ENCODE data around the gene ACKR2.
A peak's percentile ranks its signal among the peaks of the same experiment; 100 is the strongest.

ACKR2 gene, protein sequence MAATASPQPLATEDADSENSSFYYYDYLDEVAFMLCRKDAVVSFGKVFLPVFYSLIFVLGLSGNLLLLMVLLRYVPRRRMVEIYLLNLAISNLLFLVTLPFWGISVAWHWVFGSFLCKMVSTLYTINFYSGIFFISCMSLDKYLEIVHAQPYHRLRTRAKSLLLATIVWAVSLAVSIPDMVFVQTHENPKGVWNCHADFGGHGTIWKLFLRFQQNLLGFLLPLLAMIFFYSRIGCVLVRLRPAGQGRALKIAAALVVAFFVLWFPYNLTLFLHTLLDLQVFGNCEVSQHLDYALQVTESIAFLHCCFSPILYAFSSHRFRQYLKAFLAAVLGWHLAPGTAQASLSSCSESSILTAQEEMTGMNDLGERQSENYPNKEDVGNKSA

DNA sequence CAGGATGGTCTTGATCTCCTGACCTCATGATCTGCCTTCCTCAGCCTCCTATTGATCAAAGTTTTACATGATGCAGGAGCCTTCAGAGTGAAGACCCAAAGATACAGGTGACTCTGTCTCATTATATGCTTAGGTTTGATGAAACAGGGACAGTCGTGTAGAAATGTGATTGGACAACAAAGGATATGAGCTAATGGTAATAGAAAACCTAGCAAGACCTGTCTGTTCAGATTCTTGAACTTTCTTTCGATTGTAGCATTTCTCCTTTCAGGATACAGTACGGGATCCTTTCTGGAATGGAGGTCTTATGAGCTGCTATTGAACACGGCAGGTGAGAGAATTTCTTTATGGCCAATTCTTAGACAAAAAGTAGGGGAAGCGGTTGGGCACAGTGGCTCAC is at the start of gene ACKR2:
ACKR2 (plus strand) TSS at position 244 of the 400 bp plus-strand sequence. CDS start 55,058 bp downstream, outside the sequence.
- DNase-seq = no peak

DNA sequence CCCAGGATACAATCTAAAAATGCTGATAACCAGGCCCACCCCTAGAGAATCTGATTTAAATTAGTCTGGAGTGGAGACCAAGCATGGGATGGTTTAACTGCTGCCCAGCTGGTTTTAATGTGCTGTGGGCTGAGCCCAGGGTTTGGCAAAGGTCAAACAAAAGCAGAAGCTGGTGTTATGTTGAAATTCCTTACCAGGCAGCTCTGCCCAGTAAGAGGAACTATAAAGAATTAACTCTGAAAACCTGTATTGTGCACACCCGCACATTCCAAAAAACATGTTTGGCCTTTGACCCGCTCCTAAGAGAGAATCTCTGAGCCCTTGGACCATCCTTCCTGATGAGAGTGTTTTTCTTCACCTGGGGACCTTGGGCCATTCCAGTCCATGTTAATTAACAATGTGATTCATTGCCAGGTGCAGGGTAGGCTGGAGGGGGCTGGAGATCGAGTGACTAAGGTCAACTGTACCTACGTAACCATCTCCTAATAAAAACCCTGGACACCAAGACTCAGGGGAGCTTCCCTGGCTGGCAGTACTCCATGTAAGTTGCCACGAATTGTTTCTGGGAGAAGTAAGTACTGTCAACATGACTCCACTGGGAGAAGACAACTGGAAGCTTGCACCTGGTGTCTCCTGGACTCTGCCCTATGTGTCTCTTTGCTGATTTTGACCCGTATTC is 47.1 kb upstream of the ACKR2 start:
- DNase-seq = peak; percentile 77

DNA sequence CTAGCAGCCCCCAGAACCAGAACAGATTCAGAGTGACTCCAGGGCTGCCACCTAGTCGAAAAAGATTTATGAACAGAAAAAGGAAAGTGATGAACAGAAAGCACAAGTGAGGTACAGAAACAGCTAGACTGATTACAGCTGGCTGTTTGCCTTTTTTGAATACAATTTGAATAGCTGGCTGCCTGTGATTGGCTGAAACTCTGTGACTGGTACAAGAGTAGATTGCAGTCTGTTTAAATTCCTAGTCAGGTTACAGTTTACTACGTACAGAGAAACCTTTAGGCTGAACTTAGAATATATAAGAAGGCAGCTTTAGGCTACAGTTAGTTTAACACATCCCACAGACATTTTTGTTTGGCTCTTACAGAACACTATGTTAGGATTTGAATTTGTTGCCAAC is 46.2 kb upstream of the ACKR2 start:
- no peak for DNase-seq

DNA sequence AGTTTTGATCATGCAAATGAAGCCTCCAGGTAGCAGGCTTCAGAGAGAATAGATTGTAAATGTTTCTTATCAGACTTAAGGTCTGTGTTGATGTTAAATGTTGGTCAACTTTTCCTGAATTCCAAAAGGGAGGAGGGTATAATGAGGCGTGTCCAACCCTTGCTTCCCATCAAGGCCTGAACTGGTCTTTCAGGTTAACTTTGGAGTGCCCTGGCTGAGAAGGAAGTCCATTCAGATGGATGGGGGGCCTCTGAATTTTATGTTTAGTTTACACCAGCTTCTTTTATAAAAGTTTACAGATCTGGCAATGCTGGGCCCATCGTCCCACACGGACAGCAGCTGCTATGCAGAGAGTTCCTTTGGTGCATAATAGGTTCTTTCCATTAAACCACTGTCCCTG is 45.1 kb upstream of the ACKR2 start:
- DNase-seq = no peak

DNA sequence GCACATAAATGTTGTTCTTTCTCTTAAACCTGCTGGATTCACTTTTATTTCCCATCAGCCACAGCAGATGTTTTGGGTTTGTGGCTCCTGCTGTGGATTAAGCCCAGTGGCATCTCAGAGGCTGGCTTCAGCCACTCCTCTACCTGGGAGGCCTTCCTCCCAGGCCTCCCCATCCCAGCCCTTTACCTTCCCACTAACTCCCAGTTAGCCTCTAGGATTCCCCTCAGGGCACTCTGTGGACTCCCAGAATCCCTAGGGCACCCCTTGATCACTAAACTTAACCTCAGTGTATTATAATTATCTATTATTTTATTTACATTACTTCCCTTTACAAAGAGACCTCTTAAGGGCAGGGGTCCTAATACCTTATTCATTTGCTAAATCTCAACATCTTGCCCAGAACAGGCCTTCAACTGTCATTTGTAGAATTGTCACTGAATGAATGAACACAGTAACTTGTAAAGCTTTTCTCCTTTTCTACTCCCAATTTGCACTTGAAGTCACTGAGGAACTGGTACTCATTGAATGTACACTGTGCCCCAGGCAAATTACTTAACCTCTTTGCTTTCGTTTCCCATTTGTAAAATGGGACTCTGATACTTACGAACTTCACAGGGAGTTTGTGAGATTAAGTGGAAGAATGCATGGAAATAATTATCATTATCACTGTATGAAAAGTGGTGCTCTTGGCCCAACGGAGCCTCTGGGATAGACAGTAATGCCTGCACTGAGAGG is 44.5 kb upstream of the ACKR2 start:
- DNase-seq = no peak

DNA sequence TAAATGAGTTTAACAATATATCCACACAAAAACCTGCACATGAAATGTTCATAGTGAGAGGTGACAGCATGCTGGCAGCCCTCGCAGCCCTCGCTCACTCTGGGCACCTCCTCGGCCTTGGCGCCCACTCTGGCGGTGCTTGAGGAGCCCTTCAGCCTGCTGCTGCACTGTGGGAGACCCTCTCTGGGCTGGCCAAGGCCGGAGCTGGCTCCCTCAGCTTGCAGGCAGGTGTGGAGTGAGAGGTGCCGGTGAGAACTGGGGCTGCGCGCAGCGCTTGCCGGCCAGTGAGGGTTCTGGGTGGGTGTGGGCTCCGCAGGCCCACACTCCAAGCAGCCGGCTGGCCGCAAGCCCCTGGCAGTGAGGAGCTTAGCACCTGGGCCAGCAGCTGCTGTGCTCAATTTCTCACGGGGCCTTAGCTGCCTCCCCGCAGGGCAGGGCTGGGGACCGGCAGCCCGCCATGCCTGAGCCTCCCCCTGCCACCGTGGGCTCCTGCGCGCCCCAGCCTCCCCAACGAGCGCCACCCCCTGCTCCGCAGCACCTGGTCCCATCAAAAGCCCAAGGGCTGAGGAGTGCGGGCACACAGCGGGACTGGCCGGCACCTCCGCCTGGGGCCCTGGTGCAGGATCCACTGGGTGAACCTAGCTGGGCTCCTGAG is 39.6 kb upstream of the ACKR2 start:
- DNase-seq = no peak

DNA sequence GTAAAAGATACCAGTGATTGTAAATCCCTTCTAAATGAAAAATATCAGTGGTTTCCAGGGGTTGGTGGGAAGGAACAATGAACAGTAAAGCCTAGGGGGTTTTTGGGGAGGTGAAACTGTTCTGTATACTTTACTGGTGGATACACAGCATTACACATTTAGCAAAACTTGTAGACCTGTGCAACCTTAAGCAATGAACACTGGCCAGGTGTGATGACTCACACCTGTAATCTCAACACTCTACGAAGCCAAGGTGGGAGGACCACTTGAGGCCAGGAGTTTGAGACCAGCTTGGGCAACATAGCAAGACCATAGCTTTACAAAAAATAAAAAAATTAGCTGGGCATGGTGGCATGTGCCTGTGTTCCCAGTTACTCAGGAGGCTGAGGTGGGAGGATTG is 38.0 kb upstream of the ACKR2 start:
- no peak for DNase-seq

DNA sequence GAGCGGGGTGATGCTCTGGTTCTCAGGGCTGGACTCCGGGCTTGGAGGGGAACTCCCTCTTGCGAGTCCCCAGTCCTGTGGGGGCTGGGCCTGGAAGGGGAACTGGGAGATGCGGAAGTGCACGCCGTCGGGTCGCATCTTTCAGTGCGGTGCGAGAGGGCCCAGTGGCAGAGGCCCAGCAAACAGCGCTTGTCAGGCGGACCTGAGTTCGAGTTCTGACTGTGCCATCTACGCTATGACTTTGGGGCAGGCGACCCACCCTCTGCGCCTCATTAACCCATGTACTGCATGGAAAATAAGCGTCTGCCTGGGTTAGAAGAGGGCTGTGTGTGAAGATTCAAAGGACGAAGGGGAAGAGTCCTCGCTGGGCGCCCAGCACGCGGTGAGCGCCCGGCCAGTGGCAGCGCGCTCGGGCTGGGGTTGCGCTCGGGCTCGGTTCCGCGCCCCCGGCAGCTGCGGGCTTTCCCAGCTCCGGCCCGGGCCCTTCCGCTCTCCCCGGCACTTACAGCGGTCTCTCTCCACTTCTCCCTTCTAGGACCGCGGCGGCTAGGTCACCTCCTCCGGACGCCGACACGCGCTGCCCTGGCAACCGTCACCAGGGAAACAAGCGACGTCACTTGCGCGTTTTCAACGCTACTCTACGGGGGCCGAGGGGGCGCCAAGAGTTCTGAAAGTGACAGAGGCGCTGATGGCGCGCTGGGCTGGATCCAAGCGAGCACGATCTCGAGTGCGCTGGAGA is 36.4 kb upstream of the ACKR2 start, which contains the start of gene CCDC13:
CCDC13 (minus strand) TSS at position 584 of the 739 bp plus-strand sequence. CDS start 14,908 bp downstream, outside the sequence.
- peak; percentile 87 for DNase-seq

DNA sequence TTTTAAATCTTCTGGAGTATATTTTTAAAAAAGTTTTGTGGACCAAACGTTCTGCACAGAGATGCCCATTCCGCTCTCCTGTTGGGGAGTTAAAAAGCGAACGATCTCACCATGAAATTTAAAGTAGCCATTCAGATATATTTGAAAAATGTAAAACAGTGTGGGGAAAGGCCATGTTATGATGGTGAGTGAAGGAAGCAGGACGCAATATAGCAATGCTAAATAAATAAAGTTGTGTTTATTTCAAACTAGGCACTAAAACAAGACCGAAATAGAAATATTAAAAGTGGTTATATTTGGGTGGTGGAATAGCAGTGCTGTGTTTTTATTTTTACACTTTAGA is 35.9 kb upstream of the ACKR2 start:
- no peak for DNase-seq

DNA sequence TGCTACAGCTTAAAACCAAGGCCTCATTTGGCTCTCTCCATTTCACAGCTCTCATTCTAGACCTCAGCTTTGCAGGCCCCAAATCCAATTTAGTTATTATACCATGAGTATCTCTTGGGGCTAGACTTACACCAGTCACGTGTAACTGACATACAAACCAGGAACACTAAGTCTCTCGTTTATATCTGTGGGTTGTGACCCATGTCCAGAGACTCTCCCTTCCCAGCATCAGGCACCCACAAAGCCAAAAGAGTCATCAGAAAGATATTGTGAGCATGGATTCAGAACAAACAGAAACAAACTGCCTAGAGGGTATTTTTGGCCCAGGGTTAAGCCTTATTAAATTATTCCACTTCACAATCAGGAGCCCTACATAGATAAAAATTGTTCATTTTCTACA is 30.6 kb upstream of the ACKR2 start:
- no peak for DNase-seq

DNA sequence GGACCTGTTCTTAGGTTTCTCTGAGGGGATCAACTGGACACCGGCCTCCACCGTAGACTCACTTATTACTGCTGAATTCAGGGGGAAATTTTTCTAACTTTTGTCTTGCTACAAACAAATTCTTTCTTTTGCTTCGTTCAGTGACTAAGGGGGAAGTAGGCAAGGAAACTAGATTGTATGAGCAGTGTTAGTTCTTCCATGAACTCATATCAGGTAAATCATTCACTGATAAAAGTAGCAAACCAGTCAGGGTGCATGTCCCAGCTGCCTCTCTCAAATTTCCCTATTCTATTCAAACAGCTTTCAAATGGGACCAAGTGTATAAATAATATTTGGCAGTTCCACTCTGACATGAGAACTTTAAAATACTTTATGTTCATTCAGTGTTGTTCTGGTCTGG is 28.8 kb upstream of the ACKR2 start:
- DNase-seq = no peak

DNA sequence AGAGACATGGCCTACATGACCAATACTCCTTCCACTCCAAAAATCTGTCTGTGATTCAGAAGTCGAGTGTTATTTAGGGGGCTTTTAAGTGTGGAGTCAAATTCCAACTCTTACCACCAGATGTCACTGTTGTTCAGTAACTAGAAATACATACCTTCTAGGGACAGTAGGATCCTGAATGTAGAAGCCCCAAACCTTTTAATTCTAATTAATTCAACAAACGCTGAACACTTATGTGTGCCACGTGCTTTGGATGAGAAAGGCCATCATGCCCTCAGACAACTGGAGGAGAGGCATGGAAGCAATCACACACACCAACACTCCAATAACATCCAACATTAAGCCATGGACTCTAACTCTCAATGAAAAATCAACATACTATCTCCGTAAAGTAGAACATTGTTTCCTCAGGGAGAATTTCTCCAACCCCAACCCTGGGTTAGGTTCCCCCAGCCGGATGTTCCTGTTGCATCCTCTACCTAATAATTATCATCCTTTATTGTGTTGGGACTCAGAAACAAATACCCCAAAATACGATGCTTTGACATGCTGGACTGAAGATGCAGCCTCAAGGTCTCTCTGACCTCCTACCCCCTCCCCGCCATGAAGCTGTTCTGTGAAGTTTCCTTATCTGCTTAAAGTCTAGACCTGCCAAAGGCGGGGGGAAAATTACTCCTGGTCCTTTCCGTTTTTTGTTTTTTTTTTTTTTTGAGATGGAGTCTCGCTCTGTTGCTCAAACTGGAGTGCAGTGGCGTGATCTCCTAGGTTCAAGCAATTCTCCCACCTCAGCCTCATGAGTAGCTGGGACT is 28.1 kb upstream of the ACKR2 start:
- peak; percentile 42 for DNase-seq

DNA sequence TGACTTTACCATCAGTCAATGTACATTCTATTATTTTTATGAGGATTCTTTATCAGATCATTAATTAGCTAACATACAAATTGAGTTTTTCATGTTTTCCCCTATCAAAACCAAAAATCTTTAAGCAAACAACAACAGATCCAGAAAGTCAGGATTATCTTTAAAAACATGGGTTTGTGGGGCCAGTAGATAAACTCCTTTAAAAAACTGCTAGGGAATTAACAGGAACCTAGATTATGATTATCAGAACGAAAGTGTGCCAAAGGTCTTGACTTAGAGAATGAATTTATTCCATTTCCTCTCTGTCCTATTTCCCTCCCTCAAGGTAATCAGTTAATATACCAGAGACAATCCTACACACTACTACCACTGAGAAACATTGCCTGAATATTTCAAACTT is 23.0 kb upstream of the ACKR2 start:
- DNase-seq = no peak

DNA sequence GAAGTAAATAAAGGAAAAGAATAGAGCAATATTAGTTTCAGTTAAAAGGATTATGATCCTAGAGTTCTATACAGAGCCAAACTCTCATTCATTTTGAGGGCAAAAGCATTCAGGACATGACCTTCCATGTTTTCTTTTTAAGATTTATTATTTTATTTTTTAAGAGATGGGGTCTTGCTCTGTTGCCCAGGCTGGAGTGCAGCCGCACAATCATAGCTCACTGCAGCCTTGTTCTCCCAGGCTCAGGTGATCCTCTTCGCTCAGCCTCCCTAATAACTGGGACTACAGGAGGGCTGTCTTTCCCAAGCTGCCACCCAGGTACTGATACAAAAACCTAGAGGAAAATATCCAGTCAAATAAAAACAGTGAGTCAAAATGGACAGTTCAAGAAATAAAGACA is 22.6 kb upstream of the ACKR2 start:
- DNase-seq = no peak

DNA sequence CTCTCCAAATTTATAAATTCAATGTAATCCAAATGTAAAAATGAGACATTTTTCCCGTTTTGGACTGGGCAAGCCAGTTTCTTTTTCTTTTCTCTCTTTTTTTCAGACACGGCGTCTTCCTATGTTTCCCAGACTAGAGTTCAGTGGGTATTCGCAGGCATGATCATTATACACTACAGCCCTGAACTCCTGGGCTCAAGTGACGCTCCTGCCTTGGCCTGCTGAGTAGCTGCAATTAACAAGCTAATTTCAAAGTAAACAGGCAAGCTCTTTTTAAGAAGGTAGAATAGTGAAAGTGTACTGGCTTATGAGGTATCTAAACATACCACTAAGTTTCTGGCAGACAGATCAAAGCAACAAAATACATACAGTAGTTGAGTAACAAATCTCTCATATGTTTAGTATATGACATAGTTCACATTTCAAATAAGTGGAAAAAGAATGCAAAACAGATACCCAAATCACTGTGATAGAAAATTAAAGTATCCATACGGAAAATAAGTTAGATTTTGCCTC is 18.5 kb upstream of the ACKR2 start:
- no peak for DNase-seq

DNA sequence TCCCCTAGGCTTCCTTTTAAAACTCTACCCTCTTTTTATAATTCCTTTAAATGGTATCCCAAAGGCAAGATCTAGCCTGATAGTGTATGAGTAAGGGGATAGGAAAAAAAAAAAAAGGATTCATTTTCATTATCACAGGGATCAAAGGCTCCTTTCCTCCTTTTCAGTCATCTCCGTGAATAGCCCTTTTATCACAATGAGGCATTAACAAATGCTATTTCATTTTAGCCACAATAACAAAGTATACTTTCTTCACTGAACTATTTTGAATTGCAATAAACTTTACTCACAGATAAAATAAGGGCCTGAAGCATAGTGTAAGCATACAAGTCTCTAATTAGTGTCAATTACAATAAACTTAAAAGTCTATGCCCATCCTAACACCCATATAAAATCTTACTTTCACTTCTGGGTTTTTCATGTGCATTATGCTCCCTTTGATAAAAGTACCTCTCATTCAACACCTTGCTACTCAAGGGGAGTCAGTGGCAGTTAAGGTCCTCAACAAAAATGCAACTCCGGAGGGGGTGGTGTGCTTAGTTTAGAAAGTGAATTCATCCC is 13.5 kb upstream of the ACKR2 start:
- DNase-seq = no peak

DNA sequence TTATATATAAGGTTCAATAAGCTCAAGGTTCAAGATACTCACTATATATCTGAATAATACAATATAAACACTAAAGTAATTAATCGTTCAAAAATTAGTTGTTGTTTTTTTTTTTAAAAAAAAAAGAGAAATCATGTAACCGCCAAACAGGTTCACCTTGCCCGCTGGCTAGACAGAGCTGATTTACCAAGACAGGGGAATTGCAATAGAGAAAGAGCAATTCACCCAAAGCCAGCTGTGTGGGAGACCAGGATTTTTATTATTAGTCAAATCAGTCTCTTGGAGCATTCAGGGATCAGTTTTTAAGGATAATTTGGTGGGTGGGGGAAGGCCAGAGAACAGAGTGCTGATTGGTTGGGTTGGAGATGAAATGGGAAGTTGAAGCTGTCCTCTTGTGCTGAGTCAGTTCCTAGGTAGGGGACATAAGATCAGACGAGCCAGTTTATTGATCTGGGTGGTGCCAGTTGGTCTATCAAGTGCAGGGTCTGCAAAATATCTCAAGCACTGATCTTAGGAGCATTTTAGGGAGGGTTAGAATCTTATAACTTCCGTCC is 12.8 kb upstream of the ACKR2 start:
- no peak for DNase-seq

DNA sequence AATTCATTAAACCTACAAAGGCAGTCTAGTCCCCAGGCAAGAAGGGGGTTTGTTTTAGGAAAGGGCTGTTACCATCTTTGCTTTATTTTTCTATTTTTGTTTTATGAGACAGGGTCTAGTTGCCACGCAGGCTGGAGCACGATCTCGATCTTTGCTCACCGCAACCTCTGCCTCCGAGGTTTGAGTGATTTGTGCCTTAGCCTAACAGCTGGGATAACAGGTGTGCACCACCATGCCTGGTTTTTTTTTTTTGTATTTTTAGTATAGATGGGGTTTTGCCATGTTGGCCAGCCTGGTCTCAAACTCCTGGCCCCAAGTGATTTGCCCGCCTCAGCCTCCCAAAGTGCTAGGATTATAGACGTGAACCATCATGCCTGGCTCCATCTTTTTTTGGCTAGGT is 9.9 kb upstream of the ACKR2 start:
- DNase-seq = no peak

DNA sequence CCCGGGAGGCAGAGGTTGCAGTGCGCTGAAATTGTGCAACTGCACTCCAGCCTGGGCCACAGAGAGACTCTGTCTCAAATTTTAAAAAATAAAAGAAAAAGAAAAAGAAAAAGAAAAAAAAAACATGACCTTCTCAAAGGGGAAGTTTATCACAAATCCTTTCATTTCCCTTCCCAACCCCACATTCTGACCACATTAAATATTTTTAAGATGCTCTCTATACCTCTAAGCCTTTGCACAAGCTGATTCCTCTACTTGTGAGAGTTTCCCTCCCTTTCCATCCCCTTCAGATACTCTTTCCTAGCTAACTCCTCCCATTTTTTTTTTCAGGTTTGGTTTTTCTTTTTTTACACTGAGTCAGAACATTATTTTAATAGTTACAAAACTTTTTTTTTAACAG is 9.0 kb upstream of the ACKR2 start:
- no peak for DNase-seq

DNA sequence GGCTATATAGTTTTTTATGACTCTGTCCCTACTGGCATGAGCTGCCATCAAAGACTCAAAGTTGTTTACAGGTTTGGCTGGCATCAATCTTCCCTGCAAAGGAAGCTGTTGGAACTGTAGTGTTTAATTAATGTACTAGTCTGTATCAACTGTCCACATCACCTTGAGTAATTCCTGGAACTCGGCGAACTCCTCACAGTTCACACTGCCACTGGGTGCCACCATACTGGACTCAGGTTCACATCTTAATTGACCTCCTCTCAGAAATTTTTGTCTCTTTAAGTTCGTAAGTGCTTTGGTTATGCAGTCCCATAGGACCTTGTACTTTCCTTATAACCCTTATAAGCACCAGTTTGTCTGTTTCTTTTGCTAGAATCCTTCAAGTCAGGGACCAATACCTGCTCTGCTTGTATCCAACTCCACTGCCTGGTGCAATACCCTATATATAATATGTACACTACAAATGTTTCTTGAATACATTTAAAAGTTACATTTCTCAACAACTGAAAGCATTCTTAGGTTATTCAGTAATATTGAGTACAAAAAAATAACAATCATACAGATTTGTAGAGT is 8.1 kb upstream of the ACKR2 start:
- no peak for DNase-seq
